Fibroblast of skin of abdomen (primary cell): ENCODE results near the gene NEURL4.
A peak's percentile ranks its signal among the peaks of the same experiment; 100 is the strongest.

Experiments
- DNase-seq: peaks from one replicate; pipeline ENCODE4 v3.0.0-alpha.2; 2013

NEURL4 gene

DNA sequence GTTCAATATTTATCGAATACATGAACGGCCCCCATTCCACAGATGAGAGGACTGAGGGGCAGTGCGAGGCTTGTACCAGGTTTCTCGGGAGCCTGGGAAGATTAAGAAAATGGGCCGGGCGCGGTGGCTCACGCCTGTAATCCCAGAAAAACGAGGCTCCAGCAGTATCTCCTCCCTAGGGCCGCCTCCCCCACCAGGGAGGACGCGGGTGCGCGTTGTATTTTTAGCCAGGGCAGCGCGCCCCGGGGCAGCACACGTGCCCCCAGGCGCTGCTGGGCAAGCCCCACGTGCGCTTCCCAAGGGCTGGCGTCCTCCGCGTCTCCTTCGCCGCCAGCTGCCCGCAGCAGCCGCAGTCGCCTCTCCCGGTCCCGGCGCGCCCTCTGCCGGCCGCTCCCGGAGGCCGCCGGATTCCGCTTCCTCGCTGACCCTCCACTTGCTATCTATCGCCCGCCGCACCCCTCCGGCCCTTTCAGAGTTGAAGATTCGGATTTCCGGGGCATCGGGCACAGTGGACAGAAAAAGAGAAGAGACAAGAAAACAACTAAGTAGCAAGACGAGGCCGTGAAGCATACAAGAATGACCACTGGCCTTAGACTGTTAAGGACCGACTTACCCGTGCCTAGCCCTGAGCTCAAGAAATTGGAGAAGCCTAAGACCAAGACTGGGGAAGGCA lies 32.8 kb downstream of the NEURL4 start:
- peak; percentile 72 for DNase-seq

- no peak for DNase-seq
Observed at GRCh38 chr17:7295230-7296180, 33.6 kb downstream of the NEURL4 start.

- DNase-seq: peak; percentile 27
Observed at GRCh38 chr17:7294614-7295153, 34.5 kb downstream of the NEURL4 start, which contains the start of gene YBX2. YBX2 (minus strand) TSS chr17:7294639; CDS start chr17:7294500, 139 bp downstream.

DNA sequence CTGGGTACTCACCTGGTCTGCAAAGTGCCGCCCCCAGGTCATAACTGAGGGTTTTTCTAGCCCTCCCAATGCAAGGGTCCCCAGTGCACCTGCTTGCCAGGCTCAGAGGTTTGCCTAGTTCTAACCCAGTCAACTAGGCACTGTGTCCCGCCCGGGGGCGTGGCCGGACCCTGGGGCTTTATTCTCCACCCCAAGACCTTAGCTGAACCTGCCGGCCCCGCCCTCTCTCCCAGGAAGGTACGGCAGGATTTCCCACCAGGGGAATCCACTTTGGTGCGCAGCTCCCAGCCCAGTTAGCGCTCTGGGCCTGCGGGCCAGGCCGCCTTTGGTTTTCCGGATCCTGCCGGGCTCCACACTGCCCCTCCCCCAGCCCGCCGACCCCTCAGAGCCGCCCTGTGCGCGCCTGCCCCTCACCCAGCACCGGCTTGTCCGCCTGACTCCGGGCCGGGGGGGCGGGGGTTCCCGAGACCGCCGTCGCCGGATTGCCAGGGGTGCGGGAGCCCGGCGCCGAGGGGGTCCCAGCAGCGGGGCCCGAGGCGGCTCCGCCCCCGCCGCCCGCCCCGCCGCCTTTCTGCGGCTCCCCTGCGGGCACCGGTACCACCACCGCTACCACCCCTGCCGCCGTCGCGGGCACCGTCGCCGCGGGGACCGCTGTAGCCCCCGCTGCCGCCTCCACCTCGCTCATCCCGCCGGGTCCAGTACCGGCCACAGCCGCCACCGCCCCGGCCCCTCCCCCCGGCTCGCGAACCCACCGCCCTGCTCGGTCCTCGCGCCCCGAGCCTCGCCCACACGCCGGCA lies 35.1 kb downstream of the NEURL4 start:
- DNase-seq: no peak

- no peak for DNase-seq
Observed at GRCh38 chr17:7293159-7293558, 36.0 kb downstream of the NEURL4 start.

DNA sequence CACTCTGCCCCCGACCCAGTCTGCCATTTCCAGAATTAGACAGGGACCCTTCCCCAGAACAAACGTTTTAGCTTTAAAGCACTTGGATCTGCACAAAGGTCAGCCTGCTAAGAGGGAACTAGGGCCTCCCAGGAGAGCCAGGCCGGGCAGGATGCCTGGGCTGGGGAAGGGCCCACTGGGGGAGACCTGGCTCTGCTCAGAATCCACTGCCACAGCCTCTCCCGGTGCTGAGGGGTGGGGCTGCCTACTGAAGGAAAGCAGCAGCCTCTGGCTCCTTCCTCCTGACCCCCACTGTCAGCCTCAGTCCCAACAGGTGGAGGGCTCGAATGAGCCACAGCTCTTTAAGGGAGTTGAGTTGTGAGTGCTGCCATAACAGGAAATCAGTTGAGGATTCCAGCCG lies 36.4 kb downstream of the NEURL4 start:
- DNase-seq: no peak

GRCh38 chr17:7292194-7292593 lies 36.9 kb downstream of the NEURL4 start:
- no peak for DNase-seq

- no peak for DNase-seq
Observed at GRCh38 chr17:7290685-7291084, 38.5 kb downstream of the NEURL4 start.

- DNase-seq: no peak
Observed at GRCh38 chr17:7290166-7290565, 39.0 kb downstream of the NEURL4 start.

GRCh38 chr17:7289256-7290032 lies 39.7 kb downstream of the NEURL4 start:
- DNase-seq: no peak

GRCh38 chr17:7285679-7286078 lies 43.5 kb downstream of the NEURL4 start:
- no peak for DNase-seq

- DNase-seq: no peak
Observed at GRCh38 chr17:7284911-7285310, 44.2 kb downstream of the NEURL4 start.

DNA sequence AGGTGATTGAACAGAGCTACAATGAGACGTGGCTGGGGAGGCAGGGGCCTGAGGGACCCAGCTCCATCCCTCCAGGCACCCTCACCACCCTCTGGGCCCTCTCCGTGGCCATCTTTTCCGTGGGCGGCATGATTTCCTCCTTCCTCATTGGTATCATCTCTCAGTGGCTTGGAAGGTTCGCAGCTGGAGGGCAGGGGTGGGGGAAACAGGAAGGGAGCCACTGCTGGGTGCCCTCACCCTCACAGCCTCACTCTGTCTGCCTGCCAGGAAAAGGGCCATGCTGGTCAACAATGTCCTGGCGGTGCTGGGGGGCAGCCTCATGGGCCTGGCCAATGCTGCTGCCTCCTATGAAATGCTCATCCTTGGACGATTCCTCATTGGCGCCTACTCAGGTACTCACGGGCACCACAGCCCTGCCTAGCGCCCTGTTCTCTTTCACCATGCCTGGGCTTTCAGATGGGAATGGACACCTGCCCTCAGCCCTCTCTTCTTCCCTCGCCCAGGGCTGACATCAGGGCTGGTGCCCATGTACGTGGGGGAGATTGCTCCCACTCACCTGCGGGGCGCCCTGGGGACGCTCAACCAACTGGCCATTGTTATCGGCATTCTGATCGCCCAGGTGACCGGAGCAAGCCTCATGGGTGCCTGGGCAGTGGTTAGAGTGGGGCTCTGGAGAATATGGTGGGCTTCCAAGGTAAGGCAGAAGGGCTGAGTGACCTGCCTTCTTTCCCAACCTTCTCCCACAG lies 45.5 kb downstream of the NEURL4 start:
- no peak for DNase-seq

DNA sequence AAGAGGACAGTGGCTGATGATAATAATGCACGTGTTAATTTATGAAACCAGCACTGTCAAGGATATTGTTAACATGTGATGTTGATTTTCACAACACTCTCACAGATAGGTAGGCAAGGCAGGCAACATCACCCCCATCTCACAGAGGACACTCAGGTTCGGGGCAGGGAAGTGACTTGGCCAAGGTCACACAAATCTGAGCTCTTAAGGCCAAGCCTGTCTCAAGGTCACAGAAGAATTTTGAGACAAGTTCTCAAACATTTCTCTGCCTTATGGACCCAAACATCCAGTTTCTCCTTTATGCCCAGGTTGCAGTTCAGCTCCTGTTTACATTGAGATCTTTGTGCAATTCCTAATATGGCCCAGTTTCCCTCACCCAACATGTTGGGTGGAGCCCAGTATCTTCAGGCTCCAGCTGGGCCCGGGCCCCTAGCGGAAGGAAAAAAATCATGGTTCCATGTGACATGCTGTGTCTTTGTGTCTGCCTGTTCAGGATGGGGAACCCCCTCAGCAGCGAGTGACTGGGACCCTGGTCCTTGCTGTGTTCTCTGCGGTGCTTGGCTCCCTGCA lies 46.3 kb downstream of the NEURL4 start:
- DNase-seq: no peak

DNA sequence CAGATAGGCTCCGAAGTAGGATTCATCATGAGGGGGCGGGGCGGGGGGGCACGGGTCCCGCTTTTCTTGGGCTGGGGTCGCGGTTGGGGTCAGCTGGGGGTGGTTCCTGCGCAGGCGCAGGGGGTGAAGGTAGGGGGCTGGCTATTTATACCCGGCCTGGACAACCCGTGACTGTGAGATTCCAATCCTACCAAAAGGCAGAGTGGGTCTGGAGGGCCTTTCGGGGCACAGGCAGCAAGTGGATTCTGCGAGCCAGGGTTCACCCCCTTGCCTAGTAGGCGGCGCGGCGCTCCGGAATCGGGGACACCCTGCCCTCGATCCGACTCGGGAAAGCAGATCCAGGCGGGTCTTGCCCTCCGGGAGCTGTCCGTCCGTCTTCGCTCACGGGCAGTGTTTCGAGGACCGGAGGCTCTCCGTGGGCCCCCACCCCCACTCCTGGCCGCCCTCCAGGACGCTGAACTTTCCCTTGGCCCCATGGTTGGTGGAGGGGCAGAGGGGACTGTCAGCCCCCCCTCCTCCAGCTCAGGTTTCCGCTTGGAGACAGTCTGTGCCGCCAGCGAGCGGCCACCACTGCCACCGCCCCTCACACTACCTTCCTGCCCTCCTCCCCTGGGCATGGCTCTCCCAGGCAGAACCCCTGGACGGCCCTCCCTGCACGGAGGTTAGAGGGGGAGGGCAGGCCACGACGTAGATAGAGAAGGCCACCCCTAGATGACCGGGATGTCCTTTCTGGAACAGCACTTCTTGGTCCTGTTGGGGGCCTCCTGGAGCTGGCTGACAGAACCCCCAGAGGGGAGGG lies 47.0 kb downstream of the NEURL4 start:
- DNase-seq: no peak

GRCh38 chr17:7281074-7281952 lies 47.8 kb downstream of the NEURL4 start, which contains the start of gene SLC2A4:
SLC2A4 (plus strand) TSS chr17:7281718; CDS start chr17:7281935, 217 bp downstream.
- peak; percentile 91 for DNase-seq

DNA sequence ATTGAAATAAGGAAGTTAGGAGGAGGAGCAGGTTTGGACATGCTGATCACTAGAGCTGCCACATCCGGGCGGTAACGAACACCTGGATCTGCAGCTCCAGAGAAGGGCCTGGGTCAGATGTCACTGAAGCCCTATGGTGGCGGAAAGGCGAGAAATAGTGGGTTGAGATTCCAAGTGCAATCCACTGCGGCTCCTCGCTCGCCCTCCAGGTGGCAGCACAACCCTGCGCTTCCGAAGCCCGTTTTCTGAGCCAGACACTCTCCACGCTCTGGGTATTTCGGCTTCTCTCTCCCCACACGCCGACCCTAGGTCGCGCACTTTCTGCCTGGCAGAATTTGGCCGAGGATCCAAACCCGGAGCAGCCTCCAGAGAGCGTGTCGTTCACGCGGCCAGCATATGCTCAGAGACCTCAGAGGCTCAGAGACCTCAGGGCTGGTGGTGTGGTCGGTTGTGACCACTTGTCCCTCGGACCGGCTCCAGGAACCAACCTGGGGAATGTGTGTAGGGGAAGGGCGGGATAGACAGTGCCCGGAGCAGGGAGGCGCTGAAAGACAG lies 48.5 kb downstream of the NEURL4 start:
- DNase-seq: peak; percentile 68

GRCh38 chr17:7279448-7279847 lies 49.7 kb downstream of the NEURL4 start:
- DNase-seq: no peak
